KMS-11 (cell line): ENCODE results near the gene RALB.

Experiments
- H2AFZ ChIP-seq: fragments of 200-600 bp; sonication (generic); 2 replicates; pipeline ENCODE4 v1.6.1; 2016; ENCODE audit warnings: antibody characterized with exemption, mixed run types, low read depth
- H3K27ac ChIP-seq: fragments of 200-600 bp; sonication (generic); 2 replicates; pipeline ENCODE4 v1.6.1; 2016; ENCODE audit warnings: mild to moderate bottlenecking, mixed run types
- H3K27me3 ChIP-seq: fragments of 200-600 bp; sonication (generic); 2 replicates; pipeline ENCODE4 v1.6.1; 2017; ENCODE audit warnings: mild to moderate bottlenecking, low read depth, mixed run types, moderate library complexity; ENCODE audit not compliant: insufficient read depth
- H3K36me3 ChIP-seq: fragments of 200-600 bp; sonication (generic); 2 replicates; pipeline ENCODE4 v1.6.1; 2017; ENCODE audit warnings: mild to moderate bottlenecking, mixed run types; ENCODE audit not compliant: insufficient read depth
- H3K4me1 ChIP-seq: fragments of 200-600 bp; sonication (generic); 2 replicates; pipeline ENCODE4 v1.6.1; 2016; ENCODE audit warnings: mild to moderate bottlenecking, low read depth, mixed run types; ENCODE audit not compliant: poor library complexity, severe bottlenecking
- H3K4me2 ChIP-seq: fragments of 200-600 bp; sonication (generic); 2 replicates; pipeline ENCODE4 v1.7.0; 2016; ENCODE audit warnings: mild to moderate bottlenecking, mixed run types
- H3K4me3 ChIP-seq: fragments of 200-600 bp; sonication (generic); IDR thresholded peaks from 2 replicates; pipeline ENCODE4 v1.6.1; 2017; ENCODE audit warnings: low read depth, low read length, mixed read lengths; ENCODE audit not compliant: insufficient read depth
- H3K79me2 ChIP-seq: fragments of 200-600 bp; sonication (generic); 2 replicates; pipeline ENCODE4 v1.6.1; 2016; ENCODE audit warnings: low read depth, mixed run types; ENCODE audit not compliant: insufficient read depth
- H3K9ac ChIP-seq: fragments of 200-600 bp; sonication (generic); 2 replicates; pipeline ENCODE4 v1.6.1; 2016; ENCODE audit warnings: mild to moderate bottlenecking, mixed run types
- H4K20me1 ChIP-seq: fragments of 200-600 bp; sonication (generic); 2 replicates; pipeline ENCODE4 v1.6.1; 2016; ENCODE audit warnings: mild to moderate bottlenecking, mixed run types; ENCODE audit not compliant: insufficient read depth
- TF ChIP-seq, protein P1 (sequence below): fragments of 200-600 bp; sonication (generic); conservative IDR thresholded peaks from 2 replicates; pipeline ENCODE4 v1.6.1; 2017; ENCODE audit warnings: low read depth, mild to moderate bottlenecking, antibody characterized with exemption, low read length, moderate library complexity, mixed read lengths

The RALB gene

GRCh38 chr2:120224256-120224655, 28.4 kb upstream of the RALB start:
- H3K4me2 ChIP-seq, result peak overlapping the region; percentile 72
- no peaks in the 10 kb centered on the region for H3K27me3 ChIP-seq
- H3K79me2 ChIP-seq, result peaks cover 18% of the 10 kb centered on the region
- H4K20me1 ChIP-seq, result no peaks in the 10 kb centered on the region
- H3K4me3 ChIP-seq, result no peak overlapping the region
- TF ChIP-seq, protein P1, sequence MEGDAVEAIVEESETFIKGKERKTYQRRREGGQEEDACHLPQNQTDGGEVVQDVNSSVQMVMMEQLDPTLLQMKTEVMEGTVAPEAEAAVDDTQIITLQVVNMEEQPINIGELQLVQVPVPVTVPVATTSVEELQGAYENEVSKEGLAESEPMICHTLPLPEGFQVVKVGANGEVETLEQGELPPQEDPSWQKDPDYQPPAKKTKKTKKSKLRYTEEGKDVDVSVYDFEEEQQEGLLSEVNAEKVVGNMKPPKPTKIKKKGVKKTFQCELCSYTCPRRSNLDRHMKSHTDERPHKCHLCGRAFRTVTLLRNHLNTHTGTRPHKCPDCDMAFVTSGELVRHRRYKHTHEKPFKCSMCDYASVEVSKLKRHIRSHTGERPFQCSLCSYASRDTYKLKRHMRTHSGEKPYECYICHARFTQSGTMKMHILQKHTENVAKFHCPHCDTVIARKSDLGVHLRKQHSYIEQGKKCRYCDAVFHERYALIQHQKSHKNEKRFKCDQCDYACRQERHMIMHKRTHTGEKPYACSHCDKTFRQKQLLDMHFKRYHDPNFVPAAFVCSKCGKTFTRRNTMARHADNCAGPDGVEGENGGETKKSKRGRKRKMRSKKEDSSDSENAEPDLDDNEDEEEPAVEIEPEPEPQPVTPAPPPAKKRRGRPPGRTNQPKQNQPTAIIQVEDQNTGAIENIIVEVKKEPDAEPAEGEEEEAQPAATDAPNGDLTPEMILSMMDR, result no peak
- H3K9ac ChIP-seq, result no peak overlapping the region
- H2AFZ ChIP-seq, result peak overlapping the region; percentile 61; the same call in 1 of the 2 replicates
- H3K36me3 ChIP-seq, result no peaks in the 10 kb centered on the region
- no peak overlapping the region for H3K27ac ChIP-seq
- peaks cover 35% of the 10 kb centered on the region for H3K4me1 ChIP-seq

DNA sequence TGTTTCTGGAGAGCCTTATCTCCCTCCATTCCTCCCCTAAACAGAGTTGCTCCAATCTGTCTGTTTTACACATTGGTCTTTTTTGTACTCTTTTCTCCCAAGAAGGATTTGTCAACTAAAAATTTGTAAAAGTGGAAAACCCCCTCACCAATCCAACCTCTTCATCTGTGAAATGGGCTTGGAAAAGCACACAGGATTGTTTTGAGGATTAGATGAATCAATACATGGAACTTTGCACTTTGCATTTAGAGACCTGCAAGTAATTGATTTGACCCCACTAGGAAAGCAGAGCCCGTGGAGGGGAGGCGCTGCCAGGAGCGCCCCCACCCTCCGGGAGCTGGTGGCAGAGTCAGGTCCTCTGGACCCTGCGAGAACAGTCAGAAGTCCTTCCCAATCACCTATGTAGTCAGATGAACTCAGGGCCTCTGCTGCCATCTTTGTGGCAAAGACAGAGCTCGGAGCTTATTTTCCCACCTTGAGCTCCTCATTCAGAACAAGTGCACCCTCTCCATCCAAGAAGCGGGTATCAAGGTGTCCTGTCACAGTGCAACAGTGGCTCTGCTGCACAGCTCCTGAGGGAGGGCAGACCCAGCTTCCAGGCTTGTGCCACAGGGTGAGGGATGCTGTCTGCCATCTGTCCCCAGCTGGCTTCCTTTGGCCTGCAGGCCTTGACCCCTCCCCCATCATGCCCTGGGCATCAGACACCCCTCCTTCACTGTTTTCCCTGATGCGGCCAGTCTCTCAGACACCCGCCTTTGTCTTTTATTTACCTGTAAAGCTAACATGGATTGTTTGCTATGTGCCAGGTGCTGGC, 27.7 kb upstream of the RALB start:
- H3K36me3 ChIP-seq, result no peaks in the 10 kb centered on the region
- H3K79me2 ChIP-seq, result peaks cover 18% of the 10 kb centered on the region
- H3K27me3 ChIP-seq, result no peaks in the 10 kb centered on the region
- H3K4me1 ChIP-seq, result peaks cover 37% of the 10 kb centered on the region
- H2AFZ ChIP-seq, result no peak overlapping the region
- no peaks in the 10 kb centered on the region for H4K20me1 ChIP-seq
- H3K4me2 ChIP-seq, result no peak overlapping the region
- H3K4me3 ChIP-seq, result no peak overlapping the region
- TF ChIP-seq, protein P1, result no peak
- no peak overlapping the region for H3K27ac ChIP-seq
- H3K9ac ChIP-seq, result no peak overlapping the region

- H3K9ac ChIP-seq, result no peak overlapping the region
- no peak overlapping the region for H3K4me3 ChIP-seq
- H2AFZ ChIP-seq, result no peak overlapping the region
- H3K79me2 ChIP-seq, result peaks cover 18% of the 10 kb centered on the region
- H3K36me3 ChIP-seq, result no peaks in the 10 kb centered on the region
- peaks cover 43% of the 10 kb centered on the region for H3K4me1 ChIP-seq
- H3K27ac ChIP-seq, result no peak overlapping the region
- no peaks in the 10 kb centered on the region for H3K27me3 ChIP-seq
- TF ChIP-seq, protein P1, result no peak
- H3K4me2 ChIP-seq, result no peak overlapping the region
- no peaks in the 10 kb centered on the region for H4K20me1 ChIP-seq
Measured at GRCh38 chr2:120225549-120226065, 27.0 kb upstream of the RALB start.

- Histone ChIP-seq H4K20me1 (no peaks in the 10 kb centered on the region), H3K79me2 (peaks cover 21% of the 10 kb centered on the region), H3K4me3 (no peak overlapping the region), H3K36me3 (no peaks in the 10 kb centered on the region), H3K27ac (no peak overlapping the region), H3K9ac (no peak overlapping the region), H3K27me3 (no peaks in the 10 kb centered on the region), H3K4me1 (peaks cover 46% of the 10 kb centered on the region), H2AFZ (no peak overlapping the region), H3K4me2 (no peak overlapping the region)
- TF ChIP-seq, protein P1, result no peak
Measured at GRCh38 chr2:120226316-120226715, 26.3 kb upstream of the RALB start.
